Activated T-cell treated with anti-CD3 and anti-CD28 coated beads for 4 hours (primary cell): ENCODE measurements around the gene SMOC2.
"Not testable (repeated sequence)": the region's sequence is repeated elsewhere in the genome, so short reads cannot be mapped to it uniquely, and the experiment has no call there.

ENCODE experiments used
- DNase-seq: peaks from one replicate; pipeline ENCODE4 v3.0.0-alpha.2; 2020

Gene SMOC2

GRCh38 chr6:168695701-168696100, 254.7 kb downstream of the SMOC2 start:
- no peak for DNase-seq

GRCh38 chr6:168698923-168699322, 257.9 kb downstream of the SMOC2 start:
- DNase-seq: no peak

- no peak for DNase-seq
Measured at GRCh38 chr6:168699631-168700295, 258.8 kb downstream of the SMOC2 start.

- DNase-seq: no peak
Measured at GRCh38 chr6:168700880-168701279, 259.9 kb downstream of the SMOC2 start.

- DNase-seq: no peak
Measured at GRCh38 chr6:168703990-168704389, 263.0 kb downstream of the SMOC2 start.

GRCh38 chr6:168704678-168705077, 263.7 kb downstream of the SMOC2 start:
- no peak for DNase-seq

GRCh38 chr6:168705271-168705670, 264.3 kb downstream of the SMOC2 start:
- not testable (repeated sequence) for DNase-seq

- no peak for DNase-seq
Measured at GRCh38 chr6:168706471-168707177, 265.6 kb downstream of the SMOC2 start.

GRCh38 chr6:168708526-168708925, 267.5 kb downstream of the SMOC2 start:
- no peak for DNase-seq

GRCh38 chr6:168708984-168709383, 268.0 kb downstream of the SMOC2 start:
- DNase-seq: no peak

GRCh38 chr6:168709390-168709789, 268.4 kb downstream of the SMOC2 start:
- no peak for DNase-seq

- DNase-seq: no peak
Measured at GRCh38 chr6:168709991-168710390, 269.0 kb downstream of the SMOC2 start.

GRCh38 chr6:168711049-168711640, 270.2 kb downstream of the SMOC2 start:
- no peak for DNase-seq

- no peak for DNase-seq
Measured at GRCh38 chr6:168711666-168712300, 270.8 kb downstream of the SMOC2 start.

GRCh38 chr6:168712993-168713392, 272.0 kb downstream of the SMOC2 start:
- no peak for DNase-seq

- DNase-seq: no peak
Measured at GRCh38 chr6:168713839-168714238, 272.9 kb downstream of the SMOC2 start.

- no peak for DNase-seq
Measured at GRCh38 chr6:168714547-168715260, 273.7 kb downstream of the SMOC2 start.

- no peak for DNase-seq
Measured at GRCh38 chr6:168715643-168716481, 274.9 kb downstream of the SMOC2 start.

GRCh38 chr6:168716581-168716980, 275.6 kb downstream of the SMOC2 start:
- DNase-seq: no peak

- no peak for DNase-seq
Measured at GRCh38 chr6:168717491-168717890, 276.5 kb downstream of the SMOC2 start.
